Frontal cortex (tissue), 4 donors: Measurements from ENCODE around the gene IFFO2. TPM values are rescaled to one million over a fixed set of nuclear protein-coding genes. Genes with fewer than 3 reads are reported as not detected.

Experiments
- DNase-seq, 2 donors: peaks; one replicate each; pipeline ENCODE4 v3.0.0; 2012; ENCODE audit warnings: low spot score in 2 of 2
- FAIRE-seq: peaks from 2 replicates; lab custom pipeline; 2012; peaks lifted over from hg19 to GRCh38; lab: Jason Lieb, UNC
- total RNA-seq: library from RNA; depleted of rRNA; stranded (reverse); fragments of >200 nt; gene quantifications from one replicate; pipeline ENCODE4 v1.2.3, GENCODE V29; 2014
- donor health status: control.
- donor health status: control.
- donor health status: control.

IFFO2 gene
- total RNA-seq, 1 donor from 2014 or later = 7.7 TPM

DNA sequence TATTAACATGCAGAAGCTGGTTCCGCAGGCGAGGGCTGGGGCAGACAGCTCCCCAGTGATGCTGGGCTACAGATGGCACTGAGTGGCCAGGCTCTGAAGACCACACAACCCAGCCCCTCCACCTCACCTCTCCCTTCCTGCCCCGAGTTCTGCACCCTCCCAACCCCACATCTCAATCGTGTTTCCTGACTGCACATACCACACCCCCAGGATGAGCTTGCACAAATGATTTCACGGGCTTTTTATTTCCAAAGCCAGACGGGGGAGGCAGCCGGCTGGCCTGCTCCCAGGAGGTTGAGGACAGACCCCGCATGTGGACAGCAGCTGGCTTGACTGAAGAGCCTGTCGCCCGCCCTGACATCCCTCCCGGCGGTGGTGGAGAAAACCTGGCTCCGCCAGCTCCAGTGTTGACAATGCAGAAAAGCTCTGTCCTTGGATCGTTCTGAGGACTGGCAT, 32.7 kb downstream of the IFFO2 start:
- FAIRE-seq (no peak), DNase-seq (no peak)

- DNase-seq = no peak
- no peak for FAIRE-seq
Observed at GRCh38 chr1:18922848-18923755, 33.4 kb downstream of the IFFO2 start.

GRCh38 chr1:18922319-18922726, 34.2 kb downstream of the IFFO2 start:
- FAIRE-seq (no peak), DNase-seq (peak; percentile 66 to 84)

DNA sequence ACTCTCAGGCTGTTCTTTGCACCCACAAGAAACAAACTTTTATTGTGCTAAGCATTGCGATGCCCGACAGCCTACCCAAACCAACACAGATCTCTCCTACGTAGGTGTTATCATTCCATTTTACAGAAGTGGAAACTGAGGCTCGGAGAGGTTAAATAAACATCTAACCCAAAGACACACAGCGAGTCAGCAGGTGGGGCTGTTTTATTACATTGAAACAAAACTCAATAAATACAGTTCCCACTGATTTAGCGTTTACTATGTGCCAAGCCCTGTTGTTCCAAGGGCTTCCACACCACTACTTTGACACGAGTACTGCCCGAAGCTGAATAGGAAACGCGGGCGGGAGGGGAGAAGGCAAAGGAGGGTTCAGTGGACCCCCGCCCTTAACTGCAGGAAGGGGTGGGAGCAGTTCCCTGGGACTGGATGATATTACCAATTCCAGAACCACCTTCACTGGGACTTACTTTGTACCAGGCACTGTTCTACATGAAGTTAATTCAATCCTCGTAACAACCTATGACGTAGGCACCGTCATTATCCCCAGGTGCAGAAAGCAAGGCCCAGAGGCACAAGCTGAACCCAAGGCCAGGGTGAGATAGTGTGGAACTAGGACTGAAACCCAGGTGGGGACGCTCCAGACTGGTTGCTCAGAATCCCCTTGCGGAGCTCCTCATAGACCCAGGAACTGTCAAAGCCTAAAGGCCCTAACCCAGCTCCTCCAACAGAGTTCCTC, 34.8 kb downstream of the IFFO2 start:
- FAIRE-seq (no peak), DNase-seq (no peak)

- DNase-seq = no peak
- no peak for FAIRE-seq
Observed at GRCh38 chr1:18920931-18921330, 35.5 kb downstream of the IFFO2 start.

DNA sequence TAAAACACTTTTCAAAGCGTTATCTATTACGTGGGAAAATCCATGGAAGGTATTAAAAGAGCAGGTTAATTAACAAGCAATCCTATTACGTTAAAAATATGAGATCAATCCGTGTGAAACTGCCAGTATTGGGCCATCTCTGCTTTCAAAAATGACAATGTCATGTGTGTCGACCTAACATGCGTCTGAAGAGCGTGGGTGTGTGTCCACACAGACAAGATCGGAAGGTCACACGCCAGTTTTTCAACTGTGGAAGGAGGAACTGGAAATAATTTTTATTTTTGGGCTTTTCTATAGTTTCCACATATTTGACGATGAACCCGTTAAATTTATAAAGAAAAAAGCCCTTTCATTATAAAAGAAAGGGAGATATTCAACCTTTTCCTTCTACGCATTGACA, 36.5 kb downstream of the IFFO2 start:
- FAIRE-seq = no peak
- DNase-seq = no peak

GRCh38 chr1:18919197-18919905, 37.1 kb downstream of the IFFO2 start:
- FAIRE-seq = no peak
- DNase-seq = no peak

GRCh38 chr1:18918417-18918816, 38.1 kb downstream of the IFFO2 start:
- DNase-seq (no peak), FAIRE-seq (no peak)

GRCh38 chr1:18917071-18917799, 39.2 kb downstream of the IFFO2 start:
- no peak for DNase-seq

GRCh38 chr1:18915341-18915740, 41.1 kb downstream of the IFFO2 start:
- DNase-seq = no peak
- no peak for FAIRE-seq

More at GRCh38 chr1:18917071-18917799, 39.2 kb downstream of the IFFO2 start:
- no peak for FAIRE-seq

DNA sequence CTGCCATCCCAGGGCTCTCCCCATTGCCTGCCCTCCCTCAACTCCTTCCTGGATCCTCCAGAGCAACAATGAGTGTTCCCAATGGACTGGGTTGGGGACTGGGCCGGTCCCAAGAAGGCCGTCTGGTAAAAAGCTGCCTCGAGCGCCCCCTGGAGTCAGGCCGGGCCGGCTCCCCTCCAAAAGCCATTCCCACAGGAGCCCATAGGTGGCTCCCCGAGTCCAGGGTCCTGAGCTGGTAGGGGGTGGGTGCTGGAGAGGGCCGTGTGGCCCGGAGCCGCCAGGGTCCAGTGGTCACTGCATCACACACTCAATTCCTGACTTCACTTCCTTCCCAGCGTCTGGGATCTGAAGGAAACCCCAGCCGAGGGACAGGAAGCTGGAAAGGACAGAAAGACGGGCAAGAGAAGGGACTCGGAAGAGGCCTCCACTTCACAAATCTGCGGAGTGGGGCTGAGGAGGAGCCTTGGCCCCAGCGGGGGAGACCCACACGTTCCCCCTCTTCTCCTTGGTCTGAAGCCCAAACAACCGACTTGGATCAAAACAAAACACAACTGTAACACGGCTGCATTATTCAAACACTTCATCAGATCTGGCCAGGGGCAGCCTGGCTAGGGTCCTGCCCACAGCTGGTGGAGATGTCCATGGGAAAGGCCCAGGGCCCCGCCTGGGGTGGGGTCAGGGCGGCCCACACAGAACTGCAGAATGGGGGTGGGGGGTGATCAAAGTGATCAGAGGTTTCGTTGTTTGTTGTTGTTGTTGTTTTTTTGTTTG, 43.2 kb downstream of the IFFO2 start:
- DNase-seq (peak; percentile 71 to 90), FAIRE-seq (no peak)

- FAIRE-seq = no peak
- DNase-seq = no peak
Observed at GRCh38 chr1:18912550-18912949, 43.9 kb downstream of the IFFO2 start.

DNA sequence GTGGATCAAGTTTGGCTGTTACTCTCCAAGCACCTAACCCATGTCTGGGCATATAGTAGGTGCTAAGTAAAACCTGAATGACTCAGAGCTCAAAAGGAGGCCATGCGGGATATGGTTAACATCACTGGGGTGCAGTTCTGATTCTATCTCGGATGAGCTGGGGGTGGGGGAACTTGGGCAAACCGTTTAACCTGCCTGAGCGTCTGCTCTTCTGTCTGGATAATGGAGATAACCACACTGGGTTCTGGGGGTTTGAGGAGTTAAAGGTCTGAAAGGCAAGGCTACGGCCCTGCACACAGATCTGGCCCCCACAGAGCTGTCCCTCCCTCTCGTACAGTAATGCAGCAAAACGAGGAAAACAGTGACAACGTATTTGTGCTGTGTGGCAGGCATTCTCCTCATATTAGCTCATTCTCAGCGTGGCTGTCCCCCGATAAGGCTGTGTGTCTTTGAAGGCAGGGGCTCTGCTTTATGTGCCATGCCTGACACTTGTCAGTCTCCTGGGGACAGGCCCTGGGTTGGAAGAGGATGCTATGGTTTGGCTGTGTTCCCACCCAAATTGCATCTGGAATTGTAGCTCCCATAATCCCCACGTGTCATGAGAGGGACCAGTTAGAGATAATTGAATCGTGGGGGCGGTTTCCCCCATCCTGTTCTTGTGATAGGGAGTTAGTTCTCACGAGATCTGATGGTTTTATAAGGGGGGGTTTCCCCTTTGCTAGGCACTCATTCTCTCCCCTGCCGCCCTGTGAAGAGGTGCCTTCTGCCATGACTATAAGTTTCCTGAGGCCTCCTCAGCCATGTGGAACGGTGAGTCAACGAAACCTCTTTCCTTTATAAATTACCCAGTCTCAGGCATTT, 47.3 kb downstream of the IFFO2 start:
- FAIRE-seq (no peak), DNase-seq (no peak)

DNA sequence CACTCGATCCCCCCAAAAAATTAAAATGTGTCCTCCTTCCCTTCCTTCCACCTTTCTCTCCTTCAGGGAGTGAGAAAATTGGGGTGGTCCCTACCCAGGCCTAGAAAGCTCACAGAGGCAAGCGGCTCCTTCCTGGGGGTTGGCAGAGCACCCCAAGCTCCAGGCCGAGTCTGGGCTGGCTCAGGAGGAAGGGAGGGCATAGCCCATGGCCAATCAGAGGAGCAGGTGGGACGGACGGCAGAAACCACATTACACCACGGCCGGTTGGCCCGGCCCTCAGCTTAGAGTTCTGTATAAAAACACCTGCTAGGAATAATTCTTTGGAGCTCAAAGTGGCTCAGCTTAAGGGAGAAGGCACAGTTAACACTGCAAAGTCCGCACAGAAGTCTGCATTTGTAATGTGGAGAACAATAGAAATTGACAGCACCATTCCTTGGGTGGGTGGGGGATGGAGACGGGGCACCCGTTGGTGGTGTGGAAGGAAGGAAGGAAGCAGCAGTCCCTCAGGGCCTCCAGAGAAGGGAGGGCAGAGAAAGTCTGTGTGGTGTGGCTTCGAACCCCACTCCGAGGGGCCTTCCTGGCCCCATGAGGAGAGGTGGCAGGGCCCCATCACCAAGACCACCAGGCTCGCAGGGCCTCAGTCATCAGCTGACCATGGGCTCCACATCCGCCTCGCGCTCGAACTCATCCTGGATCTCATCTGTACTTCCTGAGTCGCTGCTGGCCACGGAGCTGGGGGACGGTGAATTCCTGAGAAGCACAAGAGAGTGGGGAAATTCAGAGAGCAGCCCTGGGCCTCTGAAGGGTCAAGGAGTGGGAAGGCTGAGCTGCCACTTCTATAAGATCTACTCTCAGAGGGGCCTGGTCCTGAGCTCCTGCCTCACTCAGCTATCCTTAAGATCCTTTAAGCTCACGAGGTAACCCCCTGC, 48.3 kb downstream of the IFFO2 start:
- FAIRE-seq (no peak), DNase-seq (no peak)

DNA sequence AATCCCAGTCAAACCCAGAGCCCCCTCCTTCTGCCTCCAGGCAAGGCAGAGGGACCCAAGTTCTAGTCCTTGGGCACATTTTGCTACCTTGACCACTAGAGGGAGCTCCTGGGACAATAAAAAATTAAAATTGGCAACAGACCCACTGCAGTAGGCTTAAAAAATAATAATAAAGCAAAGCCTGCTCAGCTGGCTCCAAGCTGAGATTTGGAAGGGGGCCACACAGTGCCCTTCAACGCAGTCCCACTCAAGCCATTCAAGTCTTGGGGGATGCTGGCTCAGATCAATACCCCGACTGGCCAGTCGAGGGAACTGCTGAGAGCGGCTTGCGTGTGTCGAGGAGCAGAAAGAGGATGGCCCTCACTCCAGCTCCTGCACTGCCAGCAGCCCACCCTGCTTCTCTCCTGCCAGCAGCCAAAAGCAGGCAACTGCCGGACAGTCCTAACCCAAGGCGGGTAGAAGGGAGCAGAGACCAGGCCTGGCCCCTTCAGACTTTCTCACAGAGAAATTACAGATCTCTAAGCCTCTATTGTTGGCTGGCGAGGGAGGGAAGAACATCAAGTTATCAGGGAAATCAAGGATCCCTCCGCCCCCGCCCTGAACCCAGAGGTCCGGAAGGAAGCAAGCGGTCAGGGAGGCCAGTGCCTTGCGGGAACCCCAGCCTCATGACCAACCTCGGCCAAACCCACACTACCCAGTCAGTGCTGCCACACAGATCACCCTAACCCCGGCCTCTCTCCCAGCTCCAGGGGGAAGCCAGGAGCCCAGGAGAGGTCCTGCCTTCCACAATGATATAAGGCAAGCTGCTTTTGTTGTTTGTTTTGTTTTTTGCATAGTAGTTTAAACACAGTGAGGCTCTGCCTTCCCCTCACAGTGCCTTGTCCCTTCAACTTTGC, 49.2 kb downstream of the IFFO2 start:
- FAIRE-seq (no peak), DNase-seq (peak in 1 of 2 donors; percentile 53)

GRCh38 chr1:18903291-18903756, 53.2 kb downstream of the IFFO2 start:
- DNase-seq (no peak), FAIRE-seq (no peak)
